ENCODE data around the gene NUMA1.

The NUMA1 gene

DNA sequence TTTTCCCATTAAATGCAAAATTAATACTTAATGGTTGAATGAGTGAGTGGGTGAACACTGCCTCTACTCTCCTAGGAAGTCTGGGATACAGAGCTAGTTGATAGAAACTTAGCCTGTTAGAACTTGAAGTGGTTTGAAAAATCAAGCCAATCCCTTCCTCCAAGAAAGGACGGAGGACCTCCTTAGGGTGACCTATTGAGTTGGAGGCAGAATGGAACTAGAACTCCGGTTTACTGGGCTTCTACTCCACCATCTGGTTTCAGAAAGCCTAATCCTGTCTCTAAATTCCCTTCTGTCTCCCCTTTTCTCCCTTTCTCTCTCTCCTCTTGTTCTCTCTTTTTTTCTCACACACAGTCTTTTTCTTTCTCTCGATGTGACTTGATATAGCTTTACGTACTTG, 101.2 kb downstream of the NUMA1 start:
- peak overlapping the region in 1 of 11 experiments; percentile 34; a peak in 1 of 22 replicates for H3K9ac ChIP-seq
- no peak for TF ChIP-seq Cebpa-rat (IDR thresholded peaks at IDR 0.05)

DNA sequence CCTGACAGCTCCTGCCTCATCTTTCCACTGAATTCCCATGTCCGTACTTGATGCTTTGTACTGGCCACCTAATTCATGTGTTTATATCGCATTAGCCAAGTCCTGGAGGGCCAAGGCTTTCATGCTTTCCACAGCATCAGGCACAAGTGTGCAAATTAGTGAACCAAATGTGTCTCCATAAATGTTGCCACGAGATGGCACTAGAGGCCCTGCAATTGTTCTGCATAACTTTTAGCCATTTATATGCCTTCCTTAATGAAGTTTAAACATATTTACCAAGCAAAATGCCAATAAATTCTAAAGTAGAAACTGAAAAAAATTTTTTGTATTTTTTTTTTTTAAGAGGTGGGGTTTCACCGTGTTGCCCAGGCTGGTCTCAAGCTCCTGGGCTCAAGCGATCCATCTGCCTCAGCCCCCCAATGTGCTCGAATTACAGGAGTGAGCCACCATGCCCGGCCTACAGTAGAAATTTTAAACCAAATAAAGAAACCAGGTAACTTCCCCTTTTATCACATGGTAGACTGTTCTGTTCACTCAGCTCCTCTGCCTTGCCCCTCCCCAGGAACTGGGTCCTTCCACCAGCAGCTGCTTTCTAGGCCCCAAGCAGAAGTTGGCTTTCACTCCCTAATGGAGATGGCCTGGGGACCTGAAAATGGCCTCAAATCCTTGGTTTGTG, 102.5 kb downstream of the NUMA1 start:
- Histone ChIP-seq H4K20me1 (peaks cover 0 to 11% (median 0%) of the 10 kb centered on the region in 11 experiments; a peak in 5 of 22 replicates), H3K9ac (no peak overlapping the region), H3K27ac (no peak overlapping the region), H3K4me2 (peak overlapping the region in 4 of 11 experiments; percentile 27 to 63 (median 45); a peak in 7 of 22 replicates), H3K9me3 (replicated peaks in 1 of 11) (no peaks in the 10 kb centered on the region), H3K36me3 (peaks cover 3 to 57% (median 29%) of the 10 kb centered on the region in 11 experiments; a peak in 18 of 22 replicates), H3K27me3 (no peaks in the 10 kb centered on the region), H3K4me3 (no peak overlapping the region), H3K4me1 (peaks cover 0 to 9% (median 4%) of the 10 kb centered on the region in 10 experiments; a peak in 9 of 20 replicates)
- no peak for TF ChIP-seq Cebpa-rat (IDR thresholded peaks at IDR 0.05)

More for the DNA sequence above, 101.2 kb downstream of the NUMA1 start:
- H3K27ac ChIP-seq: no peak overlapping the region
- peaks cover 0 to 9% (median 4%) of the 10 kb centered on the region in 10 experiments; a peak in 9 of 20 replicates for H3K4me1 ChIP-seq
- H4K20me1 ChIP-seq: peaks cover 0 to 11% (median 0%) of the 10 kb centered on the region in 11 experiments; a peak in 5 of 22 replicates
- no peak overlapping the region for H3K4me3 ChIP-seq
- peaks cover 9 to 66% (median 36%) of the 10 kb centered on the region in 11 experiments; a peak in 21 of 22 replicates for H3K36me3 ChIP-seq
- H3K9me3 ChIP-seq (replicated peaks in 1 of 11): no peaks in the 10 kb centered on the region
- no peaks in the 10 kb centered on the region for H3K27me3 ChIP-seq
- H3K4me2 ChIP-seq: no peak overlapping the region

DNA sequence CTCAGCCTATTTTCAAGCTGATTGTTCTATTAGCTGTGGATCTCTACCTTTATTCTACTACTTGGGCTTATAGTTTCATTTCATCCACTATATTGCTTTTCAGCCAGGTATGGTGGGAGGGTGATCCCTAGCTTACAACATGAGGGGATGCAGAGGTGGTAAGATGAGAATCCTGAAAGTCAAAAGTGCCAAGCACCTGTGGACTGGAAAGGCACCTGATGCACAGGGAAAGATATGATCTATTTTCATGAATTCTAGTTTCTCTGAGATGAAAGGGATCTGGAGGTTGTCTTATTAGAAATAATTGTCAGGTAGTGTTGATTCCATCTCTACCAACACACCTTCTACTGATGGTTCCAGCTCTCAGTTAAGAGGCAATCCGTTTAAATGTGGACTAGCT, 103.3 kb downstream of the NUMA1 start:
- no peak for TF ChIP-seq Cebpa-rat (IDR thresholded peaks at IDR 0.05)
- Histone ChIP-seq H3K9ac (no peak overlapping the region; a peak in 2 of 22 replicates), H4K20me1 (peaks cover 0 to 11% (median 0%) of the 10 kb centered on the region in 11 experiments; a peak in 5 of 22 replicates), H3K4me1 (peaks cover 0 to 9% (median 4%) of the 10 kb centered on the region in 10 experiments; a peak in 9 of 20 replicates), H3K27me3 (no peaks in the 10 kb centered on the region), H3K27ac (no peak overlapping the region), H3K36me3 (peaks cover 6 to 57% (median 30%) of the 10 kb centered on the region in 11 experiments; a peak in 20 of 22 replicates), H3K4me3 (no peak overlapping the region), H3K9me3 (replicated peaks in 1 of 11) (no peaks in the 10 kb centered on the region), H3K4me2 (no peak overlapping the region)

DNA sequence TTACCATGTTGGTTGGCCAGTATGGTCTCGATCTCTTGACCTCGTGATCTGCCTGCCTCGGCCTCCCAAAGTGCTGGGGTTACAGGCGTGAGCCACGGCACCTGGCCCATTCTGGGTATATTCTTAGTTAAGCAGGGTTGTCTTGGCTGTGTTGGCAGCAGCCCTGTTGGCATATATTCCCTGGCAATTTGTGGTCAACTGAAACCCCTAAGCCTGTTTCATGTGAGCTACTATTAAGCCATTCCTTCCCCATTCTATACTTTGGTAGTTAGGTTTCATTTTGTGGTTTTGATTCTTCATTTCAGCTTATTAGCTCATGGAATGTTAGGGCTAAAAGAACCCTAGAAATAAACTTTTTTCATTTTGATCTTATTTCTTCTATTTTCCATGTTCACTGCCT, 103.8 kb downstream of the NUMA1 start:
- peaks cover 0 to 9% (median 4%) of the 10 kb centered on the region in 10 experiments; a peak in 9 of 20 replicates for H3K4me1 ChIP-seq

DNA sequence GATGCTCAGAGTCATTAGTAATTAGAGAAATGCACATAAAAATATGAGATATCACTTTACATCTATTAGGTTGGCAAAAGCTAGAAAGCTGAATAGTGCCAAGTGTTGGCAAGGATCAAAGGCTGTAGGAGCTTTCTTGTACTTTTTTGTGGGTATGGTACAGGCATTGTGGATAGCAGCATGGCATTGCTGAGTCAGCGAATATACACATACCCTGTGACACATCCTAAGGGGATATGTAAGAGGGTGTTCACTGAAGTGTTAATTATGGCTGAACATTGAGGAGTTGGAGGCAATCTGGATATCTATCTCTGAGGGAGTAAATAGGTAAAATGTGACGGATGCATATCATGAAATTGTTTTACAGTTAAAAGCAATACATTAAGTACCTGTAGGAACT, 108.7 kb downstream of the NUMA1 start:
- Histone ChIP-seq H3K36me3 (peaks cover 41 to 75% (median 53%) of the 10 kb centered on the region in 11 experiments), H4K20me1 (peaks cover 0 to 4% (median 0%) of the 10 kb centered on the region in 11 experiments; a peak in 2 of 22 replicates), H3K4me3 (no peak overlapping the region), H3K27ac (no peak overlapping the region), H3K4me2 (no peak overlapping the region), H3K9me3 (replicated peaks in 1 of 11) (no peaks in the 10 kb centered on the region), H3K9ac (no peak overlapping the region), H3K27me3 (no peaks in the 10 kb centered on the region), H3K4me1 (no peaks in the 10 kb centered on the region)
- TF ChIP-seq Cebpa-rat (IDR thresholded peaks at IDR 0.05): no peak

More for the DNA sequence above, 103.8 kb downstream of the NUMA1 start:
- Histone ChIP-seq H3K4me3 (no peak overlapping the region), H3K9ac (no peak overlapping the region; a peak in 1 of 22 replicates), H4K20me1 (peaks cover 0 to 11% (median 0%) of the 10 kb centered on the region in 11 experiments; a peak in 5 of 22 replicates), H3K4me2 (no peak overlapping the region), H3K9me3 (replicated peaks in 1 of 11) (no peaks in the 10 kb centered on the region), H3K27me3 (no peaks in the 10 kb centered on the region), H3K27ac (no peak overlapping the region), H3K36me3 (peaks cover 11 to 56% (median 31%) of the 10 kb centered on the region in 11 experiments; a peak in 20 of 22 replicates)
- TF ChIP-seq Cebpa-rat (IDR thresholded peaks at IDR 0.05): no peak

DNA sequence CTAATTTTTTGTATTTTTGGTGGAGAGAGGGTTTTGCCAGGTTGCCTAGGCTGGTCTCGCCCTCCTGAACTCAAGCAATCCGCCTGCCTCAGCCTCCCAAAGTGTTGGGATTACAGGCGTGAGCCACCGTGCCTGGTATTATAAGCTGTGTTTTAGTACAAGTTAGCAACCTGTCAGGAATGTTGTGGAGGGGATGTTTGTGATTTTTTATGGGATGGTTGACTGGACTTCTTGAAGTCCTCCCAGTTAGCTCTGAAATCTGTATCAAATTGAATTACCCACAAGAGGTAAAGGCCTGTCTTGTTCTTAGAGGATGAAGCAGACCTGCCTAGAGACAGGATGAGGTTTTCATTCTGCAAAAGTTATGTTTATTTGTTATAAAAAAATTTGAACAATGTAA, 115.7 kb downstream of the NUMA1 start:
- Histone ChIP-seq H3K9ac (0 out of 22 replicates have a peak overlapping the region, but pooled peaks of 1 of the 11 experiments have one; percentile 19), H3K9me3 (replicated peaks in 1 of 11) (peaks cover 14 to 22% (median 18%) of the 10 kb centered on the region in 11 experiments), H3K27ac (no peak overlapping the region), H3K4me1 (peaks cover 7 to 33% (median 18%) of the 10 kb centered on the region in 10 experiments), H4K20me1 (no peaks in the 10 kb centered on the region), H3K4me2 (peak overlapping the region in 1 of 11 experiments; percentile 28; a peak in 1 of 22 replicates), H3K36me3 (peaks cover 54 to 84% (median 64%) of the 10 kb centered on the region in 11 experiments), H3K27me3 (no peaks in the 10 kb centered on the region), H3K4me3 (no peak overlapping the region)
- TF ChIP-seq Cebpa-rat (IDR thresholded peaks at IDR 0.05): no peak

DNA sequence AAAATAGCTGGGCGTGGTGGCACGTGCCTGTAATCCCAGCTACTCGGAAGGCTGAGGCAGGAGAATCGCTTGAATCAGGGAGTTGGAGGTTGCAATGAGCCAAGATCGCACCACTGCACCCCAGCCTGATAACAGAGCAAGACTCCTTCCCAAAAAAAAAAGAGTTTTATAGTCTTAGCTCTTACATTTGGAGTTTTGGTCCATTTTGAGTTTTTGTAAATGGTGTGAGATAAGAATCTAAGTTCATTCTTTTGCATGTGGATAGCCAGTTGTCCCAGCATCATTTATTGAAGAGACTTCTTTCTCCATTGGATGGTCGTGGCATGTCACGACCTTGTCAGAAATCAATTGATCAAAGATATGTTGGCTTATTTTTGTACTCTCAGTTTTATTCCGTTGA, 116.9 kb downstream of the NUMA1 start:
- H3K4me1 ChIP-seq: peaks cover 7 to 33% (median 18%) of the 10 kb centered on the region in 10 experiments
- H4K20me1 ChIP-seq: no peaks in the 10 kb centered on the region
- peak overlapping the region in 6 of 11 experiments; percentile 29 to 79 (median 64); a peak in 7 of 22 replicates for H3K27ac ChIP-seq
- H3K4me2 ChIP-seq: peak overlapping the region in 5 of 11 experiments; percentile 47 to 73 (median 62); a peak in 10 of 22 replicates
- no peak for TF ChIP-seq Cebpa-rat (IDR thresholded peaks at IDR 0.05)
- peaks cover 14 to 22% (median 18%) of the 10 kb centered on the region in 11 experiments for H3K9me3 ChIP-seq (replicated peaks in 1 of 11)
- no peak overlapping the region for H3K4me3 ChIP-seq
- peaks cover 49 to 82% (median 61%) of the 10 kb centered on the region in 11 experiments for H3K36me3 ChIP-seq
- no peak overlapping the region; a peak in 1 of 22 replicates for H3K9ac ChIP-seq
- no peaks in the 10 kb centered on the region for H3K27me3 ChIP-seq

DNA sequence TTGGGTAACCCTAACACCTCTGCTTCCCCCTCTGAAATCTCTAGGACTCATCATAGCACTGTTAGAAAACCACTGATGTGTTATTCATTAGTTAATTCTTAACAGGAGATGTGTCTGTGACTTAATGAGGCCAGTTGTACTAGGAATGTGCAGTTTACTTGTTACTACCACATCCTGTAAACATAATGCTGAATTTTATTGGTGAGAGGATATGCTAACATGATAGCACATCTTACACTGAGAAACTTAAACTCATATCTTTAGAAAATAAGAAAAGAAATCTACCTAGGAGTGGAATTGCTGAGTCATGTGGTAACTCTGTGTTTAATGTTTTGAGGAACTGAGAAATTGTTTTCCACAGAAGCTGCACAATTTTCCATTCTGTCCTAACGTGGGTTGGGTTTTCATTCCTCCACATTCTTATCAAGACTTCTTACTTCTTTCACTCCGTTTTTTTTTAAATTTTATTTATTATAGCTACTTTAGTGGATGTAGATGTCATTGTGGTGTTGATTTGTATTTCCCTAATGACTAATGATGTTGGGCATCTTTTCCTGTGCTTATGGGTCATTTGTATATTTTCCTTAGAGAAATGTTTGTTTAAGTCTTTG, 117.8 kb downstream of the NUMA1 start:
- Histone ChIP-seq H3K27ac (peak overlapping the region; percentile 45 to 79 (median 65)), H3K4me3 (no peak overlapping the region), H3K27me3 (no peaks in the 10 kb centered on the region), H4K20me1 (peaks cover 0 to 4% (median 0%) of the 10 kb centered on the region in 11 experiments; a peak in 1 of 22 replicates), H3K36me3 (peaks cover 40 to 82% (median 52%) of the 10 kb centered on the region in 11 experiments), H3K9ac (peak overlapping the region in 8 of 11 experiments; percentile 7 to 62 (median 37); a peak in 12 of 22 replicates), H3K9me3 (replicated peaks in 1 of 11) (peaks cover 14 to 22% (median 18%) of the 10 kb centered on the region in 11 experiments), H3K4me2 (peak overlapping the region; percentile 14 to 73 (median 48); a peak in 18 of 22 replicates), H3K4me1 (peaks cover 7 to 33% (median 18%) of the 10 kb centered on the region in 10 experiments)
- no peak for TF ChIP-seq Cebpa-rat (IDR thresholded peaks at IDR 0.05)

All from BLaER1 treated with 17β-estradiol and CSF1 and Interleukin-3, amounts not matched to agents 10 nM and 100 nM (cell line).